ENCODE measurements around the gene TLN1. TPM values are rescaled to one million over a fixed set of nuclear protein-coding genes. Genes with fewer than 3 reads are reported as not detected.

TLN1 gene
- total RNA-seq, 1 experiment from 2014 or later: 109 TPM

DNA sequence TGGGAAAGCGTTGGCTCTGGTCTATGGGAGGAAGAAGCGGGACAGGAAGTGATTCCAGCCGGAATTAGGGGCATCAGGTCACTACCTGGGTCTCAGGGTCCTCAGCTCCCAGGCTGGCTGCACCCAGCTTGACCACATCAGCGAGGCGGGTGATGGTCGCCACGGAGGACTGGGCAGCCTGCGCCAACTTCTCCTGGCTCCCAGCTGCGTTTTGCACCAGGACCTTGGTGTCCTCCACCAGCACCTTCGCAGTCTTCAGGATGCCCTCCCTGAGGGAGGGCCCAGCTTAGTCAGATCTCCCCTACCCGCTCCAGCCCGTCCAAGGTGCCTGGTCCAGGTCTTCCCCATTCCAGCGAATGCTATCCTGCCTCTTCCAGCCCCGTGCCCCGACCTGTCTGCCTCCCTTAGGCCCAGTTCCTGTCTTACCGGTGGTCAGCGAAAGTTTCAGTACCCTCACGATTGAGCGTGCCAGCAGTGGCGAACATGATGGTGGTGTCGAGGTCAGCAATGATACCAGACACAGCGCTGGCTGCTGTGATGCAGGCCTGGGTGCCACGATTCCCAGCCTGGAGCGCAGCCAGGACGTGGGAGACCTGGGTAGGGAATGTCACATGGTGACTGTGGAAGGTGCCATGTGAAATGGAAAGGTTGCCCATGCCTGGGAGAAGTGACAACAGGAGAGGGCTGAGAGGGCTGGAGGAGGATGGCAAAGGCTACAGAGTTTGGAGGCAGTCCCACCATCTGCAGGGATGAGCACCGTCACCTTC lies 27.9 kb downstream of the TLN1 start (continued):
- TF ChIP-seq, protein P1, sequence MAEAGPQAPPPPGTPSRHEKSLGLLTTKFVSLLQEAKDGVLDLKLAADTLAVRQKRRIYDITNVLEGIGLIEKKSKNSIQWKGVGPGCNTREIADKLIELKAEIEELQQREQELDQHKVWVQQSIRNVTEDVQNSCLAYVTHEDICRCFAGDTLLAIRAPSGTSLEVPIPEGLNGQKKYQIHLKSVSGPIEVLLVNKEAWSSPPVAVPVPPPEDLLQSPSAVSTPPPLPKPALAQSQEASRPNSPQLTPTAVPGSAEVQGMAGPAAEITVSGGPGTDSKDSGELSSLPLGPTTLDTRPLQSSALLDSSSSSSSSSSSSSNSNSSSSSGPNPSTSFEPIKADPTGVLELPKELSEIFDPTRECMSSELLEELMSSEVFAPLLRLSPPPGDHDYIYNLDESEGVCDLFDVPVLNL (CRISPR knock-in tag; IDR thresholded peaks at IDR 0.05; ENCODE audit: borderline replicate concordance, low read depth): no peak
- TF ChIP-seq, protein P2, sequence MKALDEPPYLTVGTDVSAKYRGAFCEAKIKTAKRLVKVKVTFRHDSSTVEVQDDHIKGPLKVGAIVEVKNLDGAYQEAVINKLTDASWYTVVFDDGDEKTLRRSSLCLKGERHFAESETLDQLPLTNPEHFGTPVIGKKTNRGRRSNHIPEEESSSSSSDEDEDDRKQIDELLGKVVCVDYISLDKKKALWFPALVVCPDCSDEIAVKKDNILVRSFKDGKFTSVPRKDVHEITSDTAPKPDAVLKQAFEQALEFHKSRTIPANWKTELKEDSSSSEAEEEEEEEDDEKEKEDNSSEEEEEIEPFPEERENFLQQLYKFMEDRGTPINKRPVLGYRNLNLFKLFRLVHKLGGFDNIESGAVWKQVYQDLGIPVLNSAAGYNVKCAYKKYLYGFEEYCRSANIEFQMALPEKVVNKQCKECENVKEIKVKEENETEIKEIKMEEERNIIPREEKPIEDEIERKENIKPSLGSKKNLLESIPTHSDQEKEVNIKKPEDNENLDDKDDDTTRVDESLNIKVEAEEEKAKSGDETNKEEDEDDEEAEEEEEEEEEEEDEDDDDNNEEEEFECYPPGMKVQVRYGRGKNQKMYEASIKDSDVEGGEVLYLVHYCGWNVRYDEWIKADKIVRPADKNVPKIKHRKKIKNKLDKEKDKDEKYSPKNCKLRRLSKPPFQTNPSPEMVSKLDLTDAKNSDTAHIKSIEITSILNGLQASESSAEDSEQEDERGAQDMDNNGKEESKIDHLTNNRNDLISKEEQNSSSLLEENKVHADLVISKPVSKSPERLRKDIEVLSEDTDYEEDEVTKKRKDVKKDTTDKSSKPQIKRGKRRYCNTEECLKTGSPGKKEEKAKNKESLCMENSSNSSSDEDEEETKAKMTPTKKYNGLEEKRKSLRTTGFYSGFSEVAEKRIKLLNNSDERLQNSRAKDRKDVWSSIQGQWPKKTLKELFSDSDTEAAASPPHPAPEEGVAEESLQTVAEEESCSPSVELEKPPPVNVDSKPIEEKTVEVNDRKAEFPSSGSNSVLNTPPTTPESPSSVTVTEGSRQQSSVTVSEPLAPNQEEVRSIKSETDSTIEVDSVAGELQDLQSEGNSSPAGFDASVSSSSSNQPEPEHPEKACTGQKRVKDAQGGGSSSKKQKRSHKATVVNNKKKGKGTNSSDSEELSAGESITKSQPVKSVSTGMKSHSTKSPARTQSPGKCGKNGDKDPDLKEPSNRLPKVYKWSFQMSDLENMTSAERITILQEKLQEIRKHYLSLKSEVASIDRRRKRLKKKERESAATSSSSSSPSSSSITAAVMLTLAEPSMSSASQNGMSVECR (CRISPR knock-in tag; IDR thresholded peaks at IDR 0.05; ENCODE audit: borderline replicate concordance): no peak
- TF ChIP-seq ZBTB21 (CRISPR knock-in tag; IDR thresholded peaks at IDR 0.05; ENCODE audit: borderline replicate concordance): no peak

DNA sequence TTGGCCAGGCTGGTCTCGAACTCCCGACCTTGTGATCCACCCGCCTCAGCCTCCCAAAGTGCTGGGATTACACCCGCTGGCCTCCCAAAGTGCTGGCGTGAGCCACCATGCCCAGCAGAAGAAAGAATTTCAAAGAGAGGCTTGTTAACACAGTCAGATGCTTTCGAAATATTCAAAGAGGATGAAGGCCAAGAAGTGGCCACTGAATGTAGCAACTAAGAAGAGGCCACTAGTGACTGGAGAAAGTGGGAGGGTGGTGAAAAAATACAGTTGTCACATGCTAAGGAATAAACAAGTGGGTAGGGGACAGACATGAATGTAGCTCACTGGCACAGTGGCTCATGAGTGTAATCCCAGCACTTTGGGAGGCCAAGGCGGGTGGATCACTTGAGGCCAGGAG lies 29.3 kb downstream of the TLN1 start:
- Mint-ChIP-seq H3K27ac (no peak overlapping the region), H3K4me3 (no peak overlapping the region), H3K9me3 (no peaks in the 10 kb centered on the region), H3K4me1 (no peaks in the 10 kb centered on the region), H3K27me3 (ENCODE audit: low read depth) (no peaks in the 10 kb centered on the region), H3K36me3 (peaks cover 50% of the 10 kb centered on the region)
- ChIA-PET CTCF (no interaction called here), POLR2A (no interaction called here)
- no peak for DNase-seq (ENCODE audit: low spot score)
- no peak for ATAC-seq
- TF ChIP-seq, protein P3, sequence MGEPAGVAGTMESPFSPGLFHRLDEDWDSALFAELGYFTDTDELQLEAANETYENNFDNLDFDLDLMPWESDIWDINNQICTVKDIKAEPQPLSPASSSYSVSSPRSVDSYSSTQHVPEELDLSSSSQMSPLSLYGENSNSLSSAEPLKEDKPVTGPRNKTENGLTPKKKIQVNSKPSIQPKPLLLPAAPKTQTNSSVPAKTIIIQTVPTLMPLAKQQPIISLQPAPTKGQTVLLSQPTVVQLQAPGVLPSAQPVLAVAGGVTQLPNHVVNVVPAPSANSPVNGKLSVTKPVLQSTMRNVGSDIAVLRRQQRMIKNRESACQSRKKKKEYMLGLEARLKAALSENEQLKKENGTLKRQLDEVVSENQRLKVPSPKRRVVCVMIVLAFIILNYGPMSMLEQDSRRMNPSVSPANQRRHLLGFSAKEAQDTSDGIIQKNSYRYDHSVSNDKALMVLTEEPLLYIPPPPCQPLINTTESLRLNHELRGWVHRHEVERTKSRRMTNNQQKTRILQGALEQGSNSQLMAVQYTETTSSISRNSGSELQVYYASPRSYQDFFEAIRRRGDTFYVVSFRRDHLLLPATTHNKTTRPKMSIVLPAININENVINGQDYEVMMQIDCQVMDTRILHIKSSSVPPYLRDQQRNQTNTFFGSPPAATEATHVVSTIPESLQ (CRISPR knock-in tag; IDR thresholded peaks at IDR 0.05): no peak
- TF ChIP-seq JAZF1 (CRISPR knock-in tag; IDR thresholded peaks at IDR 0.05): no peak

DNA sequence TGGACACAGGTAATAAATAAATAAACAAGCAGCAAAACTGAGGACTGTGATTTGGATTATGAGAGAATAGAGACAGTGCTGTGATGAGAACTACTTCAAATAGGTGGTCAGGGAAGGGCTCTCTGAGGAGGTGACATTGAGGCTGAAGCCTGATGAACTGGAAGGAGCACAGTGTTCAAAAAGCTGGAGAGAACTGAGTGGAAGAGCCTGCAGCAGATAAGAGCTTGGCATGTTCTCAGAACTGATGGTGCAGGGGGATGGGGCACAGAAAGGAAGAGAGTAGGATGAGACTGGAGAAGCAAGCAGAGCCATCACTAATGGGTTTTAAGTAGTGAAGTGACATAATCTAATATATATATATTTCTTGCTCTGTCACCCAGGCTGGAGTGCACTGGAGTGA lies 31.1 kb downstream of the TLN1 start:
- no peak for ATAC-seq
- DNase-seq (ENCODE audit: low spot score): no peak
- H3K4me3 Mint-ChIP-seq: no peak overlapping the region
- H3K9me3 Mint-ChIP-seq: no peaks in the 10 kb centered on the region
- CTCF ChIA-PET: interaction anchor here (0.6 kb wide), 1 partner anchor 9 kb away, joined by 3 read pairs; no protein-coding TSS in a partner anchor
- H3K36me3 Mint-ChIP-seq: peaks cover 43% of the 10 kb centered on the region
- H3K4me1 Mint-ChIP-seq: no peaks in the 10 kb centered on the region
- POLR2A ChIA-PET: no interaction called here
- H3K27me3 Mint-ChIP-seq (ENCODE audit: low read depth): no peaks in the 10 kb centered on the region
- TF ChIP-seq ZNF219 (CRISPR knock-in tag; IDR thresholded peaks at IDR 0.05; ENCODE audit: borderline replicate concordance) (no peak), SMAD3 (CRISPR knock-in tag; IDR thresholded peaks at IDR 0.05; ENCODE audit: borderline replicate concordance) (no peak), ESRRA (CRISPR knock-in tag; IDR thresholded peaks at IDR 0.05; ENCODE audit: borderline replicate concordance) (no peak), OVOL2 (CRISPR knock-in tag; IDR thresholded peaks at IDR 0.05; ENCODE audit: borderline replicate concordance) (no peak), NFATC4 (CRISPR knock-in tag; IDR thresholded peaks at IDR 0.05) (no peak), ELF4 (CRISPR knock-in tag; IDR thresholded peaks at IDR 0.05; ENCODE audit: low read depth) (no peak), SP1 (CRISPR knock-in tag; conservative IDR thresholded peaks at IDR 0.05) (no peak), TEAD1 (CRISPR knock-in tag; IDR thresholded peaks at IDR 0.05) (no peak), MYBL2 (CRISPR knock-in tag; IDR thresholded peaks at IDR 0.05) (no peak), ATF1 (CRISPR knock-in tag; IDR thresholded peaks at IDR 0.05) (no peak), SMAD4 (CRISPR knock-in tag; IDR thresholded peaks at IDR 0.05) (no peak)
- TF ChIP-seq, protein P1 (CRISPR knock-in tag; IDR thresholded peaks at IDR 0.05; ENCODE audit: borderline replicate concordance, low read depth): no peak
- TF ChIP-seq, protein P4, sequence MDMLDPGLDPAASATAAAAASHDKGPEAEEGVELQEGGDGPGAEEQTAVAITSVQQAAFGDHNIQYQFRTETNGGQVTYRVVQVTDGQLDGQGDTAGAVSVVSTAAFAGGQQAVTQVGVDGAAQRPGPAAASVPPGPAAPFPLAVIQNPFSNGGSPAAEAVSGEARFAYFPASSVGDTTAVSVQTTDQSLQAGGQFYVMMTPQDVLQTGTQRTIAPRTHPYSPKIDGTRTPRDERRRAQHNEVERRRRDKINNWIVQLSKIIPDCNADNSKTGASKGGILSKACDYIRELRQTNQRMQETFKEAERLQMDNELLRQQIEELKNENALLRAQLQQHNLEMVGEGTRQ (CRISPR knock-in tag; IDR thresholded peaks at IDR 0.05): no peak
- TF ChIP-seq, protein P5, sequence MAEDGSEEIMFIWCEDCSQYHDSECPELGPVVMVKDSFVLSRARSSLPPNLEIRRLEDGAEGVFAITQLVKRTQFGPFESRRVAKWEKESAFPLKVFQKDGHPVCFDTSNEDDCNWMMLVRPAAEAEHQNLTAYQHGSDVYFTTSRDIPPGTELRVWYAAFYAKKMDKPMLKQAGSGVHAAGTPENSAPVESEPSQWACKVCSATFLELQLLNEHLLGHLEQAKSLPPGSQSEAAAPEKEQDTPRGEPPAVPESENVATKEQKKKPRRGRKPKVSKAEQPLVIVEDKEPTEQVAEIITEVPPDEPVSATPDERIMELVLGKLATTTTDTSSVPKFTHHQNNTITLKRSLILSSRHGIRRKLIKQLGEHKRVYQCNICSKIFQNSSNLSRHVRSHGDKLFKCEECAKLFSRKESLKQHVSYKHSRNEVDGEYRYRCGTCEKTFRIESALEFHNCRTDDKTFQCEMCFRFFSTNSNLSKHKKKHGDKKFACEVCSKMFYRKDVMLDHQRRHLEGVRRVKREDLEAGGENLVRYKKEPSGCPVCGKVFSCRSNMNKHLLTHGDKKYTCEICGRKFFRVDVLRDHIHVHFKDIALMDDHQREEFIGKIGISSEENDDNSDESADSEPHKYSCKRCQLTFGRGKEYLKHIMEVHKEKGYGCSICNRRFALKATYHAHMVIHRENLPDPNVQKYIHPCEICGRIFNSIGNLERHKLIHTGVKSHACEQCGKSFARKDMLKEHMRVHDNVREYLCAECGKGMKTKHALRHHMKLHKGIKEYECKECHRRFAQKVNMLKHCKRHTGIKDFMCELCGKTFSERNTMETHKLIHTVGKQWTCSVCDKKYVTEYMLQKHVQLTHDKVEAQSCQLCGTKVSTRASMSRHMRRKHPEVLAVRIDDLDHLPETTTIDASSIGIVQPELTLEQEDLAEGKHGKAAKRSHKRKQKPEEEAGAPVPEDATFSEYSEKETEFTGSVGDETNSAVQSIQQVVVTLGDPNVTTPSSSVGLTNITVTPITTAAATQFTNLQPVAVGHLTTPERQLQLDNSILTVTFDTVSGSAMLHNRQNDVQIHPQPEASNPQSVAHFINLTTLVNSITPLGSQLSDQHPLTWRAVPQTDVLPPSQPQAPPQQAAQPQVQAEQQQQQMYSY (CRISPR knock-in tag; IDR thresholded peaks at IDR 0.05): no peak
- H3K27ac Mint-ChIP-seq: no peak overlapping the region

Measured in WTC11 (cell line).